Measurements from ENCODE around the gene BBS4.

DNA sequence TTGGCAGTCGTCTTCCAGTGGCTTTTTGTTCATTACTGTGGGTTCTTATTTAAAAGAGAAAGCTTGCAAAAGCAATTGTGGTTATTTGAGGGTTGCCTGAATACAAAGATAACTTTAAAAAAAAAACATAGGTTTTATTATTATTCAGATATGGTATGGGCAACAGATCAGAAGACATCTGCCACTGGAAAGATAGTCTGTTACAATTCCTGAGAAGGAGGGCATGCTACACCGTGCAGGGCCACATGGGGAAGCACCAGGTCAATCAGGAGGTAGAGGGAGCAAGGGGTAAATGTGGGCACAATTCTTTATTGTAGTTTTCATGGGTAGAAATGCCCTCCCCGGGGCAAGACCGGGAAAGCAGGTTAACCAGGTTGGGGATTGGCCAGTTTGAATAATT is 46.5 kb downstream of the BBS4 start:
- TF ChIP-seq, protein P1, sequence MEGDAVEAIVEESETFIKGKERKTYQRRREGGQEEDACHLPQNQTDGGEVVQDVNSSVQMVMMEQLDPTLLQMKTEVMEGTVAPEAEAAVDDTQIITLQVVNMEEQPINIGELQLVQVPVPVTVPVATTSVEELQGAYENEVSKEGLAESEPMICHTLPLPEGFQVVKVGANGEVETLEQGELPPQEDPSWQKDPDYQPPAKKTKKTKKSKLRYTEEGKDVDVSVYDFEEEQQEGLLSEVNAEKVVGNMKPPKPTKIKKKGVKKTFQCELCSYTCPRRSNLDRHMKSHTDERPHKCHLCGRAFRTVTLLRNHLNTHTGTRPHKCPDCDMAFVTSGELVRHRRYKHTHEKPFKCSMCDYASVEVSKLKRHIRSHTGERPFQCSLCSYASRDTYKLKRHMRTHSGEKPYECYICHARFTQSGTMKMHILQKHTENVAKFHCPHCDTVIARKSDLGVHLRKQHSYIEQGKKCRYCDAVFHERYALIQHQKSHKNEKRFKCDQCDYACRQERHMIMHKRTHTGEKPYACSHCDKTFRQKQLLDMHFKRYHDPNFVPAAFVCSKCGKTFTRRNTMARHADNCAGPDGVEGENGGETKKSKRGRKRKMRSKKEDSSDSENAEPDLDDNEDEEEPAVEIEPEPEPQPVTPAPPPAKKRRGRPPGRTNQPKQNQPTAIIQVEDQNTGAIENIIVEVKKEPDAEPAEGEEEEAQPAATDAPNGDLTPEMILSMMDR (IDR thresholded peaks at IDR 0.05) = no peak
- TF ChIP-seq POLR2AphosphoS5 (IDR thresholded peaks at IDR 0.05; ENCODE audit: low read depth, low read length) = no peak

Measured in Panc1 (cell line).